Measurements from ENCODE around the gene PEX3. TPM values are rescaled to one million over a fixed set of nuclear protein-coding genes. Genes with fewer than 3 reads are reported as not detected.

Gene PEX3
- total and polyA plus RNA-seq, 9 donors, result 12.0 to 29.3 (median 18.1) TPM

GRCh38 chr6:143498428-143498827 lies 47.8 kb downstream of the PEX3 start:
- intact Hi-C loops (cut with DNase I), result no loop called here

GRCh38 chr6:143501851-143502250 lies 51.2 kb downstream of the PEX3 start:
- no peak overlapping the region for H3K4me3 ChIP-seq
- 81 to 92% (median 87%) methylated on average over 2 of the region's 2 CpGs for WGBS, 3 donors

More at GRCh38 chr6:143498428-143498827, 47.8 kb downstream of the PEX3 start:
- no peaks in the 10 kb centered on the region for H3K4me1 ChIP-seq (ENCODE audit: insufficient read depth)
- H3K27me3 ChIP-seq, result no peaks in the 10 kb centered on the region
- TF ChIP-seq CTCF (IDR thresholded peaks at IDR 0.05) (no peak), EP300 (IDR thresholded peaks at IDR 0.05) (no peak), POLR2A (IDR thresholded peaks at IDR 0.05) (no peak)
- no peaks in the 10 kb centered on the region for H3K36me3 ChIP-seq
- no peak overlapping the region for H3K27ac ChIP-seq
- DNase-seq, result no peak
- 70 to 90% (median 78%) methylated on average over 4 of the region's 4 CpGs for WGBS, 3 donors
- H3K4me3 ChIP-seq, result no peak overlapping the region
- no peaks in the 10 kb centered on the region for H3K9me3 ChIP-seq

GRCh38 chr6:143504369-143504768 lies 53.8 kb downstream of the PEX3 start:
- Histone ChIP-seq H3K36me3 (no peaks in the 10 kb centered on the region), H3K4me1 (ENCODE audit: insufficient read depth) (no peaks in the 10 kb centered on the region), H3K27me3 (no peaks in the 10 kb centered on the region), H3K27ac (no peak overlapping the region), H3K9me3 (no peaks in the 10 kb centered on the region), H3K4me3 (no peak overlapping the region)
- no peak for DNase-seq
- intact Hi-C loops (cut with DNase I), result no loop called here
- 80 to 92% (median 88%) methylated on average over 1 of the region's 1 CpG for WGBS, 3 donors
- no peak for TF ChIP-seq POLR2A (IDR thresholded peaks at IDR 0.05)
- TF ChIP-seq EP300 (IDR thresholded peaks at IDR 0.05), result no peak
- no peak for TF ChIP-seq CTCF (IDR thresholded peaks at IDR 0.05)

More at GRCh38 chr6:143501851-143502250, 51.2 kb downstream of the PEX3 start:
- H3K9me3 ChIP-seq, result no peaks in the 10 kb centered on the region
- no peaks in the 10 kb centered on the region for H3K36me3 ChIP-seq
- intact Hi-C loops (cut with DNase I), result no loop called here
- H3K27ac ChIP-seq, result no peak overlapping the region
- DNase-seq, result no peak
- no peaks in the 10 kb centered on the region for H3K27me3 ChIP-seq
- no peak for TF ChIP-seq EP300 (IDR thresholded peaks at IDR 0.05)
- TF ChIP-seq CTCF (IDR thresholded peaks at IDR 0.05), result no peak
- TF ChIP-seq POLR2A (IDR thresholded peaks at IDR 0.05), result no peak
- no peaks in the 10 kb centered on the region for H3K4me1 ChIP-seq (ENCODE audit: insufficient read depth)

GRCh38 chr6:143505111-143505510 lies 54.5 kb downstream of the PEX3 start:
- 84 to 94% (median 92%) methylated on average over 5 of the region's 5 CpGs for WGBS, 3 donors
- Histone ChIP-seq H3K36me3 (no peaks in the 10 kb centered on the region), H3K9me3 (no peaks in the 10 kb centered on the region), H3K27ac (no peak overlapping the region), H3K27me3 (no peaks in the 10 kb centered on the region), H3K4me1 (ENCODE audit: insufficient read depth) (no peaks in the 10 kb centered on the region), H3K4me3 (no peak overlapping the region)
- TF ChIP-seq CTCF (IDR thresholded peaks at IDR 0.05) (no peak), POLR2A (IDR thresholded peaks at IDR 0.05) (no peak), EP300 (IDR thresholded peaks at IDR 0.05) (no peak)
- intact Hi-C loops (cut with DNase I), result no loop called here
- no peak for DNase-seq

All from ovary (tissue), 9 donors.